Parathyroid adenoma (tissue), 2 donors: Measurements from ENCODE around the gene EYA4.

ENCODE experiments used
- H2AFZ ChIP-seq: fragments of 300-600 bp; sonication (generic); one replicate; pipeline ENCODE4 v1.7.0; 2017; ENCODE audit warnings: antibody characterized with exemption, mild to moderate bottlenecking
- H3K27ac ChIP-seq: fragments of 300-600 bp; sonication (generic); one replicate; pipeline ENCODE4 v1.7.0; 2017
- H3K27me3 ChIP-seq: fragments of 300-600 bp; sonication (generic); one replicate; pipeline ENCODE4 v1.7.0; 2017; ENCODE audit warnings: low read length; ENCODE audit not compliant: control insufficient read depth, insufficient read depth
- H3K36me3 ChIP-seq: fragments of 300-600 bp; sonication (generic); one replicate; pipeline ENCODE4 v1.7.0; 2017; ENCODE audit warnings: low read length; ENCODE audit not compliant: control insufficient read depth, insufficient read depth
- H3K4me1 ChIP-seq: fragments of 300-600 bp; sonication (generic); one replicate; pipeline ENCODE4 v1.7.0; 2017; ENCODE audit warnings: control low read depth
- H3K4me2 ChIP-seq: fragments of 300-600 bp; sonication (generic); one replicate; pipeline ENCODE4 v1.7.0; 2017; ENCODE audit warnings: low read length
- H3K4me3 ChIP-seq: fragments of 300-600 bp; sonication (generic); one replicate; pipeline ENCODE4 v1.7.0; 2017; ENCODE audit warnings: low read depth, low read length
- H3K79me2 ChIP-seq: fragments of 300-600 bp; sonication (generic); one replicate; pipeline ENCODE4 v1.7.0; 2017; ENCODE audit warnings: control low read depth
- H3K9ac ChIP-seq: fragments of 300-600 bp; sonication (generic); one replicate; pipeline ENCODE4 v1.7.0; 2017; ENCODE audit warnings: mild to moderate bottlenecking
- H3K9me3 ChIP-seq: fragments of 300-600 bp; sonication (generic); one replicate; pipeline ENCODE4 v1.7.0; 2017; ENCODE audit warnings: low read length; ENCODE audit not compliant: control insufficient read depth
- TF ChIP-seq, protein P1 (sequence below): fragments of 300-600 bp; sonication (generic); IDR thresholded peaks from one replicate; pipeline ENCODE4 v1.7.0; 2017; ENCODE audit warnings: antibody characterized with exemption, mild to moderate bottlenecking
- donor health status: primary hyperparathyroidism.

The EYA4 gene

DNA sequence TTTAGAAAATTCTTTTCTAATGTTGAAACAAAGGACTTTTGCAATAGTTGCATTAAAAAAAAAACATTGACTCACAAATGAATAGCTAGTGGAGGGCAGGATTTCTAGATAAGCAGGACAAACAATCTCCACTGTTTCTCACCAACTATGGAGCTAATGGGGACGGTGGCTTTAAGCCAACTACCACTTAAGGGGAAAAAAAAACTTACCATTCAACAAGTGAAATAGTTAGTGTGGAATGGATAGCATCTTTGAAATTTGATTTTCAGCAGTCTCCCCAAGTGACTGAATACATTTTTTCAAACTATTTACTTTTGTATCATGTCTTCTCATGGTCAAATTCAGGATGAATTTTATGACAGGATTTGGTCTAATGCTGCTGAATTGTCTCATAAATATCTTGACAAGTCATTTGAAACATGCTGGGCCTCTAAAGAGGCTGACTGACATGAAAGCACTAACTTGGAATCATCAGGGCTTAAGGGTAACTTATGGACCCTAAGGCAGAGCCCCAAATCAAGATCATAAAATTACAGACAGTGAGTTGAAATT lies 100.5 kb downstream of the EYA4 start:
- Histone ChIP-seq H3K9ac (no peak overlapping the region), H3K9me3 (no peaks in the 10 kb centered on the region), H3K4me3 (no peak overlapping the region), H3K4me1 (no peaks in the 10 kb centered on the region), H3K27ac (no peak overlapping the region), H3K4me2 (no peak overlapping the region), H3K36me3 (no peaks in the 10 kb centered on the region), H2AFZ (no peak overlapping the region), H3K79me2 (no peaks in the 10 kb centered on the region), H3K27me3 (no peaks in the 10 kb centered on the region)
- TF ChIP-seq, protein P1, sequence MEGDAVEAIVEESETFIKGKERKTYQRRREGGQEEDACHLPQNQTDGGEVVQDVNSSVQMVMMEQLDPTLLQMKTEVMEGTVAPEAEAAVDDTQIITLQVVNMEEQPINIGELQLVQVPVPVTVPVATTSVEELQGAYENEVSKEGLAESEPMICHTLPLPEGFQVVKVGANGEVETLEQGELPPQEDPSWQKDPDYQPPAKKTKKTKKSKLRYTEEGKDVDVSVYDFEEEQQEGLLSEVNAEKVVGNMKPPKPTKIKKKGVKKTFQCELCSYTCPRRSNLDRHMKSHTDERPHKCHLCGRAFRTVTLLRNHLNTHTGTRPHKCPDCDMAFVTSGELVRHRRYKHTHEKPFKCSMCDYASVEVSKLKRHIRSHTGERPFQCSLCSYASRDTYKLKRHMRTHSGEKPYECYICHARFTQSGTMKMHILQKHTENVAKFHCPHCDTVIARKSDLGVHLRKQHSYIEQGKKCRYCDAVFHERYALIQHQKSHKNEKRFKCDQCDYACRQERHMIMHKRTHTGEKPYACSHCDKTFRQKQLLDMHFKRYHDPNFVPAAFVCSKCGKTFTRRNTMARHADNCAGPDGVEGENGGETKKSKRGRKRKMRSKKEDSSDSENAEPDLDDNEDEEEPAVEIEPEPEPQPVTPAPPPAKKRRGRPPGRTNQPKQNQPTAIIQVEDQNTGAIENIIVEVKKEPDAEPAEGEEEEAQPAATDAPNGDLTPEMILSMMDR, result no peak

DNA sequence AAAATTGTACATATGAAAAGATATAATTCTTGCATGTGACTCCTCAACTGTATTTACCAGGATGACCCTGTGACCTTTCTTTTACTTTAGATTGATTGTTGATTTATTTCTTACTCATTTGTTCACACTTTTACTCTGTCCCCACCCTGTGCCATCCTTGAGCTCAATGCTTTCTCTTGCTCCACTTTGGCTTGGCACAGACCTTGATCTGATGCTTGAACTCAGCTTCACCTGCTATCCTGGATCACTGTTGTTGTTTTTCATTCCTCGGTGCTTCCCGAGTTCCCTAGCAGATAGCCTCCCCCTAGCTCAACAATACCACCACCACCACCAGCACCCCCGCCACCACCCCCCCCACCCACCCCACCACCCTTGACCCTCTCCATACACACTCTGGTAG lies 102.1 kb downstream of the EYA4 start:
- Histone ChIP-seq H3K27ac (no peak overlapping the region), H3K9me3 (no peaks in the 10 kb centered on the region), H3K4me3 (no peak overlapping the region), H3K4me2 (no peak overlapping the region), H3K4me1 (no peaks in the 10 kb centered on the region), H3K79me2 (no peaks in the 10 kb centered on the region), H3K27me3 (no peaks in the 10 kb centered on the region), H2AFZ (no peak overlapping the region), H3K36me3 (no peaks in the 10 kb centered on the region), H3K9ac (no peak overlapping the region)
- TF ChIP-seq, protein P1, result no peak

DNA sequence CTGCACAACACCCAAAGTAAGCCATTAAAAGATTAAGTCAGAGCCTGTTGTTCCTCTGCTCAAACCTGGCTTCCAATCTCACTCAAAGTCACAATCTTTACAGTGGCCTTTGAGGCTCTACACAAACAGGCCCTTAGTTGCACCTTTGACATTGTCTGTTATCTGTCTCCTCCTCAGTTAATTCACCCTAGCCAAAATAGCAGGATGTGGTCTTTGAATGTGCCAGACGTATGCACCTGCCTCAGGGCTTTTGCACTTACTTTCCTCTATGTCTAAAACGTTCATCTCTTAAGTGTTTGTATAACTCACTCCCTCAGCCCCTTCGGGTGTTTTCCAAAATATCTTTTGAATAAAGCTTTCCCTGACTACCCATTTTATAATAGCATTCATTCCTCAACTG lies 107.7 kb downstream of the EYA4 start:
- Histone ChIP-seq H3K27ac (no peak overlapping the region), H3K27me3 (no peaks in the 10 kb centered on the region), H3K9me3 (no peaks in the 10 kb centered on the region), H3K79me2 (no peaks in the 10 kb centered on the region), H3K9ac (no peak overlapping the region), H3K4me1 (no peaks in the 10 kb centered on the region), H3K4me2 (no peak overlapping the region), H3K36me3 (no peaks in the 10 kb centered on the region), H2AFZ (no peak overlapping the region), H3K4me3 (no peak overlapping the region)
- TF ChIP-seq, protein P1, result no peak

DNA sequence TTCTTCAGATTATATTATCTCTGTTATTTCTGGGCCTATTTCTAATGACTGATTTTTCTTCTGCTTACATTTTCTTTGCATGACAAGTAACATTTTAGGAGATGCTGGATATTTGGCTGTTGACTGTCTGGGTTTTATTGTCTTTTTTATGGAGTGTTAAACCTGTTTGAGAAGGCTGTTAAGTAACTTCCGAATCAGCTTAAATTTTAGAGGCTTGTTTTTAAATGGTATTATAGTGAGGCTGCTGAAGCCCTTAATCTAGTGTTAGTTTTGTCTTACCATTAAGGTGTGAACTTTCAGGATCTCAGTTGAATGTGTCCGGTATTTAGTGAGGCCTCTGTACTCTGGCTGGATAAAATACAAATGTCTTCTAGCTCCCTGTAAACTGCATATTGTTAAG lies 109.8 kb downstream of the EYA4 start:
- H3K27ac ChIP-seq, result no peak overlapping the region
- no peak overlapping the region for H3K4me2 ChIP-seq
- H3K9me3 ChIP-seq, result no peaks in the 10 kb centered on the region
- no peak overlapping the region for H3K4me3 ChIP-seq
- no peaks in the 10 kb centered on the region for H3K36me3 ChIP-seq
- H3K27me3 ChIP-seq, result no peaks in the 10 kb centered on the region
- H2AFZ ChIP-seq, result no peak overlapping the region
- no peaks in the 10 kb centered on the region for H3K79me2 ChIP-seq
- no peaks in the 10 kb centered on the region for H3K4me1 ChIP-seq
- TF ChIP-seq, protein P1, result no peak
- no peak overlapping the region for H3K9ac ChIP-seq

DNA sequence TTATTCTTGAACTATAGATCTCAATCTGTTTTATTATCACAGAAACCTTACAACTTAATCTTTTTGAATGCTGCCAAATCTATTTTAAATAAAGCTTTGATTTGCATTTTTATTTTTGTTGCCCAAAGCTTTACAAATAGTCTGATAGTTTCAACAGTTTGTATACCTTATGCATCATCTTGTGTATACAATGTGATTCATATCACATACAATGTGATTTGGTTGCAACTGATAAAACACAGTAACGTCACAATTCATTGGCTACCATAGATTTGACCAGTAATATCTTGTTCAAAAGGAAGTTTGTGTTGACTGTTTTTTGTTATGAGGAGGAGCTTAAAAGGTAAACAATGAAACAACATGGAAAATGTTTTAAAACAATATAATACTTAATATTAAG lies 110.9 kb downstream of the EYA4 start:
- H2AFZ ChIP-seq, result no peak overlapping the region
- no peak overlapping the region for H3K4me2 ChIP-seq
- no peaks in the 10 kb centered on the region for H3K4me1 ChIP-seq
- no peak overlapping the region for H3K4me3 ChIP-seq
- H3K9me3 ChIP-seq, result no peaks in the 10 kb centered on the region
- H3K9ac ChIP-seq, result no peak overlapping the region
- H3K79me2 ChIP-seq, result no peaks in the 10 kb centered on the region
- H3K36me3 ChIP-seq, result no peaks in the 10 kb centered on the region
- no peaks in the 10 kb centered on the region for H3K27me3 ChIP-seq
- TF ChIP-seq, protein P1, result no peak
- H3K27ac ChIP-seq, result no peak overlapping the region
